H1 (cell line): ENCODE data around the gene BNC2. TPM values are rescaled to one million over a fixed set of nuclear protein-coding genes. Genes with fewer than 3 reads are reported as not detected.

Source experiments
- SAP30 ChIP-seq: fragments of 300-600 bp; sonication (generic); IDR thresholded peaks from 2 replicates; pipeline ENCODE4 v1.7.1; 2012; ENCODE audit warnings: low read length, moderate library complexity, mild to moderate bottlenecking, inconsistent platforms; ENCODE audit not compliant: insufficient read depth, insufficient replicate concordance
- polyA plus RNA-seq, 7 experiments: library from polyadenylated mRNA; depleted of rRNA in 3 of 7; stranded (reverse) in 5 of 7; unstranded in 2 of 7; fragments of >200 nt in 5 of 7; fragments of 200-250 nt in 2 of 7; gene quantifications; 1 replicate in 5 of 7; 2 replicates in 1 of 7; 4 replicates in 1 of 7; pipeline versions ENCODE4 v1.2.1 to v1.2.3, GENCODE V29; 2011 to 2013; ENCODE audit warnings: missing spikeins in 2 of 7, mixed read lengths in 2 of 7
- total RNA-seq: library from RNA; stranded (reverse); fragmentation: NEBNext Ultra II Directional; extraction: Animal tissue kit (Norgen Biotek cat#: 25700); gene quantifications from 2 replicates; pipeline ENCODE4 v1.2.1, GENCODE V29; 2021

BNC2 gene
- total and polyA plus RNA-seq, 2 of the 8 experiments (the other 6 are each of a cell fraction or from before 2014, with no cell fraction given) = 16.0 to 26.8 TPM

DNA sequence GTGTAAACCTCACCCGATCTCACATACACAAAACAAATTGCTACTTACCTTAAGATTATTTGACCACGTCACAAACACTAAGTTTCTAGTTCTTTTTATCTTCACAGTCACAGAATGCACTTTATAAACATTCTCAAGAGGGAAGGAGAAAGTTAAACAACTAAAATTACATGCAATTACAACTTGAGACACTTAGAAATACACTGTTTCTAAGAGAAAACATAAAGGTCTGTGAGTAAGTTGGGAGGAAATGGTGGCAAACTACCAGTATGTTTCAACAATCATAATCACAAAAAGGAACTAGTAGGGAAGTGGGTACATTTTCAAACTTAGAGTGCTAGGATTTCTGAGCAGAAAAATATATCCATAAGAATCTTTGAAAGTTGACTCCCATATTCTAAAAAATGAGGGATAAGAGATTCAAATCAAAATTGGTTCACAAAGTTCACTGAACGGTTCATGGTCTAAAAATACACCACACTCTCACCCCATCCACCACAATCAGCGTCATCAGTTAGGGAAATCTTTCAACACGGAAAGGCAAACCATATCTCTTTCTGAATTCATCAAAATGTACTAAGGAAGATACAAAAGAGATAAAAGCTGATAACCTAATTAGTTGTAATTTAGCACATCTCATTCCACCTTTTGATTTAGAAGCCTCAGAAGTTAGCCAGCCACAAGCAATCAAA lies 182.6 kb downstream of the BNC2 start (continued):
- TF ChIP-seq SAP30 = no peak
